Measurements from ENCODE around the gene ZNF566. TPM values are rescaled to one million over a fixed set of nuclear protein-coding genes. Genes with fewer than 3 reads are reported as not detected.

Gene ZNF566
- total RNA-seq (2021; fragmentation: NEBNext Ultra II Directional; extraction: Animal tissue kit (Norgen Biotek cat#: 25700)), result 1 to 10 TPM; 5.2 to 6.7 (median 6.0) TPM
- long read RNA-seq, partial matches to known transcripts, result 0 of 4 reads
- long read RNA-seq, other reads (novel, unspliced or antisense), result 1 of 4 reads

DNA sequence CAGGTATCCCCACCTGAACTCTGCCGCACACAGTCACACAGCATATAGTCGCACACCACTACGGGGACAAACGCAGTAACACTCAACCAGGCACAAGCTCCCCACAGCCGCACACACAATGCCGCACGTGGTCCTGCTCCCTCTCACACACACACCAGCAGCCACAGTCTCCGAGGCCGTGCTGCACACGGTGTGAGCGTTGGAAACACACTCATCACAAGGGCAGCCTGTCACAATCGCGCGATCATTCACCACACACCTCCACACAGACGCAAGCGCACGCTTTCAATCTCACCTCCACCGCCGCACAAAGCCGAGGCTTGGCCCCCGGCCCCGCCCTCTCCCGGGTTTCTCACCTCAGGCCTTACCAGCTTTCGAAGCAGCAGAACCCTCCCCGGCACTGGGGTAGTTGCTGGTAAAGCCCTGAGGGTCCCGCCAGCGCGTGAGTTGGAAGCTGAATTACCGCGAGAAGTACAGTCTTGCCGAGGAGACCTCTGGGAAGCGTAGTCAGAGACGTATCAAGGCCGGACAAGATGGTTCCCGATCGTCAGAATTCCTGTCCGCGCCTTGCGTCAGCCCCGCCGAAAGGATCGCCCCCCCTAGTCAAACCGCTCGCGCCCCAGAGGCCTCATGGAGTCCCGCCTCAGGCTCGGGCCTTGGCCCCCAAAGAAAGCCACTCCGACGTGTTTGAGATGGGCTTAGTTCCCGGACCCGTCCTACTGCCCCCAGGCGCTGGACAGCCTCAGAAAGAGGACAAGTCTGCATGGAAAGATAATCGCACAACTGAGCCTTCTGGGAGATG, at the start of gene ZNF566:
Gene ZNF566, minus strand, starts transcription at position 444 of the 802 bp plus-strand sequence. CDS start 13,004 bp downstream, outside the sequence.
- TF ChIP-seq CTCF (IDR thresholded peaks at IDR 0.05), result no peak
- Mint-ChIP-seq H3K36me3 (ENCODE audit: low read depth) (peaks cover 33% of the 10 kb centered on the region), H3K27me3 (ENCODE audit: insufficient read depth) (peaks cover 9% of the 10 kb centered on the region), H3K4me3 (peak within 1 kb of the TSS; percentile 99), H3K27ac (peak within 1 kb of the TSS; percentile 100), H3K4me1 (ENCODE audit: low read depth) (peaks cover 17% of the 10 kb centered on the region), H3K9me3 (peaks cover 12% of the 10 kb centered on the region)
- peak; percentile 95 for DNase-seq

DNA sequence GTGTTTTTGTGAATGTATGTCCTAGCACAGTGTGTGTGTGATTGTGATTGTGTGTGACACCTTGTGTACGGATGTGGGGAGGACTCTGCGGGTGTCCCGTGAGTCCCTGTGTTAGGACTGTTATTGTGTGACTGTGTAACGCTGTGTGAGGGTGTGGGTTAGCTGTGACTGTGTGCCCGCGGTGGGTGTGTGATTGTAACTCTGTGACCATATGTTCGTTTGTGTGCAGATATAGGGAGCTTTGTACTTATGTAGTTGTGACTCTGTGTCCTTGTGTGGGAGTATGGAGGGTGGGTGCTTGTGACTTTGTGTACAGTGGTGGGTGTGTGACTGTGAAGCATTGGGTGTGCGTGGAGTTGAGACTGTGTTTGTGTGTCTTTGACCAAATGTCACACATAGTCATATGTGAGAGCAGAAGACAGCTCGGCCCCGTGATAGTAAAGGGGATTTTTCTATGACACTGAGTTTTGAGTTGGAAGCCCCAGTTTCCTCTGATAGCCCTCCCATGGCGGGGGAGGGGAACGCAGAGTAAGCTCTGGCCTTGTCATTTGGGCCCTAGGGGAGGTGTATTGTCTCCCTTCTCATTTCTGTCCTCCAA, 39.7 kb upstream of the ZNF566 start:
- no peak for DNase-seq
- H3K36me3 Mint-ChIP-seq (ENCODE audit: low read depth), result peaks cover 41% of the 10 kb centered on the region
- peaks cover 18% of the 10 kb centered on the region for H3K4me1 Mint-ChIP-seq (ENCODE audit: low read depth)
- peaks cover 44% of the 10 kb centered on the region for H3K9me3 Mint-ChIP-seq
- H3K27me3 Mint-ChIP-seq (ENCODE audit: insufficient read depth), result peaks cover 2% of the 10 kb centered on the region; the same call in 1 of the 2 replicates
- TF ChIP-seq CTCF (IDR thresholded peaks at IDR 0.05), result no peak
- H3K27ac Mint-ChIP-seq, result peak overlapping the region; percentile 93
- H3K4me3 Mint-ChIP-seq, result peak overlapping the region; percentile 97

GRCh38 chr19:36528194-36528920, 39.0 kb upstream of the ZNF566 start, which contains the start of gene ZNF260:
Gene ZNF260 (minus strand): TSS chr19:36528271. CDS start chr19:36515238, 13,033 bp downstream.
- H3K4me1 Mint-ChIP-seq (ENCODE audit: low read depth), result peaks cover 18% of the 10 kb centered on the region
- peak within 1 kb of the TSS; percentile 97 for H3K4me3 Mint-ChIP-seq
- H3K27ac Mint-ChIP-seq, result peak within 1 kb of the TSS; percentile 93
- H3K36me3 Mint-ChIP-seq (ENCODE audit: low read depth), result peaks cover 40% of the 10 kb centered on the region
- no peak for TF ChIP-seq CTCF (IDR thresholded peaks at IDR 0.05)
- peak; percentile 97 for DNase-seq
- H3K9me3 Mint-ChIP-seq, result peaks cover 45% of the 10 kb centered on the region
- H3K27me3 Mint-ChIP-seq (ENCODE audit: insufficient read depth), result peaks cover 2% of the 10 kb centered on the region; the same call in 1 of the 2 replicates

GRCh38 chr19:36527873-36528193, 38.5 kb upstream of the ZNF566 start:
- TF ChIP-seq CTCF (IDR thresholded peaks at IDR 0.05), result no peak
- Mint-ChIP-seq H3K9me3 (peaks cover 44% of the 10 kb centered on the region), H3K27ac (peak overlapping the region; percentile 93), H3K36me3 (ENCODE audit: low read depth) (peaks cover 40% of the 10 kb centered on the region), H3K4me3 (peak overlapping the region; percentile 97), H3K4me1 (ENCODE audit: low read depth) (peaks cover 18% of the 10 kb centered on the region), H3K27me3 (ENCODE audit: insufficient read depth) (peaks cover 2% of the 10 kb centered on the region; the same call in 1 of the 2 replicates)
- DNase-seq, result no peak

DNA sequence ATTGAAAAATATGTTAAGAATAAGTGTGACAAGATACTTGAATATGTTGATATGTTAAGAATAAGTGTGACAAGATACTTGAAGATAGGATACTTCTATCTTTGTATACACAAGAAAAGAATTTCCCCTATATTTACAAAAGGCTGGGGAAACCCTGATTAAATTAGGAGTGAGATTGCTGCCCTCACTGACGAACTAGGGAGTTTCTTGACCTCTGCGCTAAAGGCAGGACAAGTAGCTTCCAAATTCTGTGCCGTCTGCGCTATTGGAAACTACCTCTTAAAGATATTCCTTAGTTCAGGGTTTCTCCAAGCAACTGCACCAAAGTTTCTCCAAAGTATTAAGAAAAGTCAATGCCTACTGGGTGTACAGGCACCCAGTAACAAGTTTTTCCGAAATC, 38.0 kb upstream of the ZNF566 start:
- Mint-ChIP-seq H3K27ac (peak overlapping the region; percentile 93), H3K4me3 (peak overlapping the region; percentile 97), H3K4me1 (ENCODE audit: low read depth) (peaks cover 18% of the 10 kb centered on the region), H3K36me3 (ENCODE audit: low read depth) (peaks cover 42% of the 10 kb centered on the region), H3K9me3 (peaks cover 44% of the 10 kb centered on the region), H3K27me3 (ENCODE audit: insufficient read depth) (peaks cover 2% of the 10 kb centered on the region; the same call in 1 of the 2 replicates)
- no peak for DNase-seq
- TF ChIP-seq CTCF (IDR thresholded peaks at IDR 0.05), result no peak
